ENCODE measurements around the gene GRK6.

The GRK6 gene

GRCh38 chr5:177455036-177455660 is 28.7 kb downstream of the GRK6 start:
- peak; percentile 32 for DNase-seq

DNA sequence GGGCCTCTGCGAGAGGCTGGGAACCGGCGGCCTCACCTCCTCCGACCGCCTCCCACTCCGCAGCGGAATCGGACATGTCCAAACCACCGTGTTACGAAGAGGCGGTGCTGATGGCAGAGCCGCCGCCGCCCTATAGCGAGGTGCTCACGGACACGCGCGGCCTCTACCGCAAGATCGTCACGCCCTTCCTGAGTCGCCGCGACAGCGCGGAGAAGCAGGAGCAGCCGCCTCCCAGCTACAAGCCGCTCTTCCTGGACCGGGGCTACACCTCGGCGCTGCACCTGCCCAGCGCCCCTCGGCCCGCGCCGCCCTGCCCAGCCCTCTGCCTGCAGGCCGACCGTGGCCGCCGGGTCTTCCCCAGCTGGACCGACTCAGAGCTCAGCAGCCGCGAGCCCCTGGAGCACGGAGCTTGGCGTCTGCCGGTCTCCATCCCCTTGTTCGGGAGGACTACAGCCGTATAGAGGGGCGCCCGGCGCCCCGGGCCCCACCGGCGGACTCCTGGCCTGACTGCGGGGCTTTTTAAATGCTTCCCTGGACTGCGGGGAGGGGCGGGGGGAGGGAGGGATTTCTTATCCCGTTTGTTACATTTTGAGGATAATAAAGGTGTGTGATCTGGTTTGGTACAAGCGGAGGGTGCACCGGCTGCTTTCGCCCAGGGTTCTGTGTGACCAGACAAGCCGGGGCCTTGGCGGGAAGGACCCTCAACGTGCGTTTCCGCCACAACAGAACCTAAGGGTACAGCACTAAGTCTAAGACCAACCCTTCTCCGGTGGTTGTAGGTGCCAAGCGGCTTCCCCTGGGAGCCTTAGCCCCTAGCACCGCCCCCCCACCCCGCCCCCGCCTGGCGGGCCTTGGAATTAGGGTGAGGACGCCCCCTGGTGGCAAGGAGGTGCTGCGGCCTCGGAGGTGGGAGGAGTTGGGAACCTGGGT is 29.4 kb downstream of the GRK6 start:
- DNase-seq = peak; percentile 55

DNA sequence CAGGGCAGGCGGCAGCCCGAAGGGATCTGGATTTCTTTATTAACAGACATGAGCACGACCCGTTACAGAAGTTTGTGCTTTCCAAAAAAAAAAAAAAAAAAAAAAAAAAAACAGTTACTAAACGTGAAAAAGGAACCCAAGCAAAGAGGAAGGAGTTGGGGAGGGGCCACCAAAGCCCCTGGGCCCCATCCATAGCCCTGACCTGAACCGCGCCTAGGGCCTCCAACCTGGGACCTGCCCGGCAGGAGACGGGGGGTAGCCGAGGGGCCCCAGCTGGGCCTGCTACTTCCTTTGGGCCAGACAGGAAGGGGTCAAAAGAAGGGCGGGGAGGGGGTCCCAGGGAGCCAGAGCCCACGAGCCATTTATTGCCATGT is 30.1 kb downstream of the GRK6 start:
- DNase-seq = no peak

GRCh38 chr5:177456976-177457851 is 30.7 kb downstream of the GRK6 start:
- peak; percentile 57 for DNase-seq

GRCh38 chr5:177457852-177458681 is 31.6 kb downstream of the GRK6 start:
- DNase-seq = no peak

DNA sequence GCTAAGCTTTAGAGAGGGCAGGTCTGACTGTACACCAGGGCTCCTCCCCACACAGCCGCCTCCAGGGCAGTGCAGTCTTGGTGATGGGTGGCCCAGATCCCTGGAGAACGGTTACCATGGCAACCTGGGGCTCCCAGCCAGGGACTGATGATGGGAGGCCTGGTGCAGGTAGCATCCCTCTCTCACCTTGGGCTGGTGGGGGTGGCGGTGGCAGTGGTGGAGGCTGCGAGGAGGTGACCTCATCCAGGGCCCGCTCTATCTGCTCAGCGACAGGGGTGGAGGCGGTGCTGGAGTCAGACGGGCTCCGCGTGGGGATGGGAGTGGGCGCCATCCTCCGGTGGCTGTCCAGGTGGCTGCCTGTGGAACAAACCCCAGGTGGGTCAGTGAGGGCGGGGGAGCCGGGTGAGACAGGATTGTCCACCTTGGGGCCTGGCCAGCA is 32.5 kb downstream of the GRK6 start:
- DNase-seq = no peak

GRCh38 chr5:177459357-177459756 is 32.9 kb downstream of the GRK6 start:
- DNase-seq = no peak

DNA sequence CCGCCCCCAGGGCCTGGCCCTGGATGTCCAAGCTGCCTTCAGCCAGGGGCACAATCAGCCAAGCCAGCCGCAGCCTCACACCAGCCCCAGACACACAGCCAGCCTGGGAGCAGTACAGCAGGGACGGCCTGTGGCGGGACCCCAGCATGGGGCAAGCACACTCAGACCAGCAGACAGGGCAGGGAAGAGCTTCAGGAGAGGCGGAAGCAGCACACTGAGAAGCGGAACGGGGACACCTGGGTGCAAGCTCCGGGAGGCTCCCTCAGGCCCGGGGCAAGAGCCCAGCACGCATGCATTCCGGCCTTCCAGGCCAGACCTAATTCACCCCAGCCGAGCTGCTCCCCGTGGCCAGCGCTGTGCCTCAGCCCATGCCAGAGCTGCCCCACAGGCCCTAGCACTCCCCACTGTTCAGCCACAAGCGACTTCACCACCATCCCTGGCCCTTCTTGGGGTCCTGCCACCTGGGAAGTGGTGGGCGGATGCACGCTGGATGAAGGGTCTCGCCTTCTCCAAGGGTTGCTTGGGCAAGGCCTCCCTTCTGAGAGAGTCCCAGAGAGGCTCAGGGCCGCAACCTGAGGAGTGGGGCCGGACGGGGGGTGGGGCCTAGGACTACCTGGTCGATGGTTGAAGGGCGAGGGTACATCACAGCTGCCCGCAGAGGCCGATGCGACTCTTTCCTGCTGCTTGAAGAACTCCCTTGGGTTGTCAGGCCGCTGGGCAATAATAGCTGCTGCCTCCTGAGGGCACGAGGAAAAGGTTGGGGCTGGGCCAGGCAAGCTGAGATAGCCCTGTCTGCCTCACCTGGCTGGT is 33.5 kb downstream of the GRK6 start:
- DNase-seq = no peak

GRCh38 chr5:177462021-177462670 is 35.7 kb downstream of the GRK6 start:
- DNase-seq = no peak

DNA sequence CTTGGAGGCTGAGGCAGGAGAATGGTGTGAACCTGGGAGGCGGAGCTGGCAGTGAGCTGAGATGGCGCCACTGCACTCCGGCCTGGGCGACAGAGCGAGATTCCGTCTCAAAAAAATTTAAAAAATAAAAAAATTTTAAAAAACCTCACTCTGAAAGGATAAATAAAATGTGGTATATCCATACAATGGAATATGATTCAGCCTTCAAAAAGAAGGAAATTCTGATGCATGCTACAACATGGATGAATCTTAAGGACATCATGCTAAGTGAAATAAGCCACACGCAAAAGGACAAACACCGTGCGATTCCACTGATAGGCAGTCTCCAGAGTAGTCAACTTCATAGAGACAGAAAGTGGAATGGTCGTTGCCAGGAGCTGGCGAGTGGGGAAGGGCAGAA is 38.6 kb downstream of the GRK6 start:
- no peak for DNase-seq

GRCh38 chr5:177466861-177467260 is 40.4 kb downstream of the GRK6 start:
- DNase-seq = no peak

- no peak for DNase-seq
Observed at GRCh38 chr5:177467436-177467835, 41.0 kb downstream of the GRK6 start.

DNA sequence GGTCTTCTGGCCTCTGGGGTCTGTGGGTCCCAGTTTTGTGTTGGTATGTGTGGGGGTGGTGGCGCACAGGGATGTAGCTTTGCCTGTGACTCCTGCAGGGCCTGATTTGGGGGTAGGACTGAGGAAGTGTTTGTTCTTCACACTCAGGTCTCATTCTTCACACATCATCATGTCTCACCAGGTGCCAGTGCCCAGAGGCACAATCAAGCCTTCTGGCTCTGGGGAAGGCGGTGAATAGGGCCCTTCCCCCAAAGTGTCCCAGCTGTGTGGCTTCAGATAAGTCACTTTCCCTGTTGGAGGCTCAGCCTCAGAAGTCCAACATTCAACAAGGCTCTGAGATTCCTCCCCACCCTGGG is 41.8 kb downstream of the GRK6 start:
- no peak for DNase-seq

DNA sequence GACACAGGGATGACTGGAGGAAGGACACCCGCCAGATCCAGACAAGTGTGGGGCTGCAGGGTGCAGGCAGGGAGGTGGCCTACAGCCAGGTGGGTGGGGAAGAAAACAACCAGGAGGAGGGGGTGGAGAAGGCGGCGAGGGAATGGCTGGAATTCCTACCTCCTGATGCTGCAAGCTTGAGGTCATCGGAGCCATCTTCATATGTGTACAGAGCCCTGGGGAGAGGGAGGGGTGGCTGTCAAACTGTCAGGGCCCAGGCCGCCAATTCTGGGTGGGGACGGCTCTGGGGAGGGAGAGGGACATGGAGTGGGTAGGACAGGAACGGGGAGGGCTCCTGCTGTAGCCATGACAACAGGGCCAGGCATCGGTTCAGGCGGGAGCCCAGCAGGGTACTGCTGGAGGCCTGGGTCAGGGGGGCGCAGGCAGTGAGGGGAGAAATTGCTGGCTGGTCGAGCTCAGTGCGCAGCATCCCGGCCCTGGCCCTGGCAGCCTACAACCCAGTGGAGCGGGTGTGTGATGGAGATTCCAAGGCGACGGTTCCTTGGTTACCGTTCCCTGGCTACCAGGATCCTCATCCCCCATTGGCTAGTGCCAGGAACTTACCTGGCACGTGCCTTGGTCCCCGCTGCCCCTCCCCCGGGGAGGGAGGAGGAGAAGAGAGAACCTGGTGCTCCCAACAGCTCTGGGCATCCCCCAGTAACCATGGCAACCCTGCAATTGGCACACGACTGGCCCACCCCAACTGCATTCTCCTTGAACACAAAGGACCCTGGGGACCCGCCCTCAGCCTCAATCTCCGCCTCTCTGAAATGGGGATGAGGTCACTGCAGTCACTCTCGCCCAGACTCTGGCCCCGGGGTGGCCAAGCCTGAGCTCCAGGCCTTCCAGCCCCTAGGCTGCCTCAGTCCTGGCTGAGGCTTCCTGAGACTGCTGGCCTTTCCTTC is 42.5 kb downstream of the GRK6 start:
- no peak for DNase-seq

DNA sequence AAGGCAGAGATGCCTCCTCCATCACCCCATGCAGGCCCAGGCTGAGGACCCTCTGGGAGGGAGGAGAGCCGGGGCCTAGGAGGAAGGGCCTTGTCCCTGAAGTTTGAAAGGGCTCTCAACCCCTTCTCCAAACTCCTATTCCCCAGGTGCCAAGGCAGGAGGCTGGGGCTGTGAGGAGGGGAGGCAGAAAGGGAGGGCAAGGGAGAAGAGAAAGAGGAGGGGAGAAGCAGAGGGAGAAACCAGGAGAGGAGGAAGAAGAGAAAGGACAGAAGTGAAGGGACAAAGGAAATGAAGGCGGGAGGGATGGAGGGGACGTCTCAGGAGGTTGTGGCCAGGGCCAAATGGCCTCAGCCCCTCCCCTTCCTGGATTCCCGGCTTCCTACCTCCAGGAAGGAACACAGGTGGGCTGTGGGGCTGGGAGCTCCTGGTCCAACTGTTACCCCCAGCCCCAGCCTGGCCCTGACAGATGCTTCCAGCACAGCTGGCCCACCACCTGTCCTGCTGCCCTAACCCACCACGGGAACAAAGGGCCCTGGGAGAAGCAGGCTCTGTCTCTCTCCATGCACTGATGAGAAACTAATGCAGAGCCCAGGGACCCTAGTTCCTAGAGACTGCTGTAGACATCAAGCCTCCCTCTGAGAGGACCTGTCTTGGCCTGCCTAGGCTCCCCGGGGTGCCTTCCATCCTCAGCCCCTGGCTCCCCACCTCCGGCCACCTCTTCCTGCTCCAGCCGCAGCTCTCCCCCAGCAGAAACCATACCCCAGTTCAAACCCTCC is 43.5 kb downstream of the GRK6 start:
- no peak for DNase-seq

DNA sequence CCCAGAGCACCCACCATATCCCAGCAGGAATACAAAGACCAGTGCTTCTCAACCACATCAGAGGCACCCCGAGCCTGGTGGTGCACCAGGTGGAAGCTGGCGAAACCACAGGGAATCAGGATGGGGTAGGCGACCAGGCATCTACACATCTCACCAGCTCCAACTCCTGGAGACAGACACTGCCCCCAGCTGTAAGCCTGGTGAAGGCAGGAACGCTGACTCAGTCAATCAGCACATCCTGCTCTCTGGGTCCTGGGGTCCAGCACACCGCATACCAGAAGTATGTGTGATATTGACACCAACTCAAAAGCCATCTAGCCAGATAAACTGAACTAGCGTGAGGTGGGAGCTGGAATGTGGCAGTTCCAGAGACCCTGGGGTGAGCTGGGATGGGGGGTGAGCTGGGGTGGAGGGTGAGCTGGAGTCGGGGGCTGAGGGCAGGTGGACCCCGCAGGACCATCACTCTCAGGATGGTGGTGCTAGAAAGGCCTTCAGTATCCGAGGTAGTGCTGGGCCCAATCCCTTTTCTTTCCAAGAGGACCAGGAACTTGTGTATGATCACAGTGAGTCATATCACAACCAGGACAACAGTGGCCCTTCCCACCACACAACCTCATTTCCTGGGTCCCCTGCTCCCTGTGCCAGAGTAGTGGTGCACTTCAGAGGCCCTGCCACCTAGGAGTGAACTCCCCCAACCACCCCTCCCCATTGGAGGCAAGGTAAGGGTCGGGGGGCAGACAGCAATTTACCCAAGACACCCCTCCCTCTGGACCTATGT is 44.5 kb downstream of the GRK6 start:
- no peak for DNase-seq

- DNase-seq = no peak
Observed at GRCh38 chr5:177471610-177472356, 45.3 kb downstream of the GRK6 start.

Data from DMS79 (cell line).